Measurements from ENCODE around the gene SPATA12.

DNA sequence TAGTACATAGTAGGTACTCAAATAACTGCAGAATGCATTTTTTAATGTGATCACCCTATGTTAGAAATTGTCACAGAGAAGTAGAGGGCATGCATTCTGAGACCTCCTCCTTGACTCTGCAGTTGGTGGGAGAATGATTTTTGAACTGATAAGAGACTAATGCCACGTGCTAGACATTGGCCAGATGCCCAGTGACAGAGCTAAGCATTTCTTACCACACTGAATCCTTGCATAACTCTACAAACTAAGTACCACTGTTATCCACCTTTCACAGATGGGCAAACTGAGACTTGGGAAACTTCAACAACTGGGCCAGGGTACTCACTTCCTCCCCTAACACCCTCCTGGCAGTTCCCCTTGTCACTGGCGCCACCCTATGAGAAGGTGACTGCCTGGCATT is 33.5 kb upstream of the SPATA12 start:
- TF ChIP-seq, protein P1, sequence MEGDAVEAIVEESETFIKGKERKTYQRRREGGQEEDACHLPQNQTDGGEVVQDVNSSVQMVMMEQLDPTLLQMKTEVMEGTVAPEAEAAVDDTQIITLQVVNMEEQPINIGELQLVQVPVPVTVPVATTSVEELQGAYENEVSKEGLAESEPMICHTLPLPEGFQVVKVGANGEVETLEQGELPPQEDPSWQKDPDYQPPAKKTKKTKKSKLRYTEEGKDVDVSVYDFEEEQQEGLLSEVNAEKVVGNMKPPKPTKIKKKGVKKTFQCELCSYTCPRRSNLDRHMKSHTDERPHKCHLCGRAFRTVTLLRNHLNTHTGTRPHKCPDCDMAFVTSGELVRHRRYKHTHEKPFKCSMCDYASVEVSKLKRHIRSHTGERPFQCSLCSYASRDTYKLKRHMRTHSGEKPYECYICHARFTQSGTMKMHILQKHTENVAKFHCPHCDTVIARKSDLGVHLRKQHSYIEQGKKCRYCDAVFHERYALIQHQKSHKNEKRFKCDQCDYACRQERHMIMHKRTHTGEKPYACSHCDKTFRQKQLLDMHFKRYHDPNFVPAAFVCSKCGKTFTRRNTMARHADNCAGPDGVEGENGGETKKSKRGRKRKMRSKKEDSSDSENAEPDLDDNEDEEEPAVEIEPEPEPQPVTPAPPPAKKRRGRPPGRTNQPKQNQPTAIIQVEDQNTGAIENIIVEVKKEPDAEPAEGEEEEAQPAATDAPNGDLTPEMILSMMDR (conservative IDR thresholded peaks at IDR 0.05; ENCODE audit: low read depth, low read length) = no peak
- TF ChIP-seq EZH2 (IDR thresholded peaks at IDR 0.05; ENCODE audit: borderline replicate concordance, low read depth, low read length, poor library complexity, severe bottlenecking) = no peak
